NCI-H1092 treated with DMSO at 0.1 percent for 48 hours (cell line): Measurements from ENCODE around the gene POLR2J3.
"Not testable (repeated sequence)": the region's sequence is repeated elsewhere in the genome, so short reads cannot be mapped to it uniquely, and the experiment has no call there.

ENCODE experiments used
- DNase-seq: peaks from one replicate; lab custom pipeline; 2025; lab: John Stamatoyannopoulos, UW

Gene POLR2J3

GRCh38 chr7:102572261-102573239 lies at the start of gene POLR2J3:
Gene POLR2J3 (minus strand): TSS chr7:102572583. CDS start chr7:102572521, 62 bp downstream.
- not testable (repeated sequence) for DNase-seq

- DNase-seq, result not testable (repeated sequence)
Measured at GRCh38 chr7:102618122-102618521, 45.7 kb upstream of the POLR2J3 start.

DNA sequence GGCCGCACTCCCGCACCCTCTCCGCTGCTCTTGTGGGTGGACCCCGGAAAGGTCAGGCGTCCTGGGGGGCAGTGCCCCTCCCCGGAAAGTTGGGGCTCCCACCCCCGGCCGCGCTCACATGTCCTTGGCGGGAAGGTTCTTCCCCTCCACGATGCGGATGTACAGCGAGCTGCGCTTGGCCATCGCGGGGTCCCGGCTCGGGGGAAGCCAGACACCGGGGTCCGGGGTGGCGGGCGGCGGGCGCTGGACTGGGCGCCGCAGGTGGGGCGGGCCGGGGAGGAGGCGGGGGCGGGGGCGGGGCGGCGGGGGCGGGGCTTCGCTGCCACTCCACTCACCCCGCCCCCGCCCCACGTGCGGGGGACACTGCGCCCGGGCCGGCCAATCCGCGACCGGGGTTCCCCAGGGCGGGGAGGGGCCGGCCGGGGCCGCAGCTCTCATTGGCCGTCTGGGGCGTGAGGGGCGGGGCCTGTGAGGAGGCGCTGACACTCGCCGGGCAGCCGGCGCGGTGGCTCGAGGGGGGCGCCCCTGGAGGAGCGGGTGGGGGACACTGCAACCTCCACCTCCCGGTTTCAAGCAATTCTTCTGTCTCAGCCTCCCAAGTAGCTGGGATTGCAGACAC lies 44.2 kb upstream of the POLR2J3 start, which contains the start of gene RASA4:
RASA4 (minus strand) TSS at position 250 of the 619 bp plus-strand sequence; CDS start at position 183, 67 bp downstream.
- not testable (repeated sequence) for DNase-seq

- not testable (repeated sequence) for DNase-seq
Measured at GRCh38 chr7:102615930-102616329, 43.5 kb upstream of the POLR2J3 start.

- not testable (repeated sequence) for DNase-seq
Measured at GRCh38 chr7:102614873-102615272, 42.5 kb upstream of the POLR2J3 start.

DNA sequence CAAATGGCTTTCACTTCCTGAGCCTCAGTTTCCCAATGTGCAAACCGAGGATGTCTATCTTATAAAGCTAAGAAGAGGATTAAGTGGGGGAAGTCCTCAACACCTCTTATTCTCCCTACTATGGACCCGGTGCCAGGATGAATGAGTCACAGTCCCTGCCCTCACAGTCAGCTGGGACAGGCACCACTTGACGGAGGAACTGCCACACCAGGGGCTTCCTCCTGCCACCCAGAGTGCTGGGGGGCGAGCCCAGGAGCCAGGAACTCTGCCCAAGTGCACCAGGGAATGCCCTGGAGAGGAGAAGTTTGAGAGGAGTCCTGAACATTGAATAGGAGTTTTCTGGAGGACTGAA lies 41.9 kb upstream of the POLR2J3 start:
- not testable (repeated sequence) for DNase-seq

DNA sequence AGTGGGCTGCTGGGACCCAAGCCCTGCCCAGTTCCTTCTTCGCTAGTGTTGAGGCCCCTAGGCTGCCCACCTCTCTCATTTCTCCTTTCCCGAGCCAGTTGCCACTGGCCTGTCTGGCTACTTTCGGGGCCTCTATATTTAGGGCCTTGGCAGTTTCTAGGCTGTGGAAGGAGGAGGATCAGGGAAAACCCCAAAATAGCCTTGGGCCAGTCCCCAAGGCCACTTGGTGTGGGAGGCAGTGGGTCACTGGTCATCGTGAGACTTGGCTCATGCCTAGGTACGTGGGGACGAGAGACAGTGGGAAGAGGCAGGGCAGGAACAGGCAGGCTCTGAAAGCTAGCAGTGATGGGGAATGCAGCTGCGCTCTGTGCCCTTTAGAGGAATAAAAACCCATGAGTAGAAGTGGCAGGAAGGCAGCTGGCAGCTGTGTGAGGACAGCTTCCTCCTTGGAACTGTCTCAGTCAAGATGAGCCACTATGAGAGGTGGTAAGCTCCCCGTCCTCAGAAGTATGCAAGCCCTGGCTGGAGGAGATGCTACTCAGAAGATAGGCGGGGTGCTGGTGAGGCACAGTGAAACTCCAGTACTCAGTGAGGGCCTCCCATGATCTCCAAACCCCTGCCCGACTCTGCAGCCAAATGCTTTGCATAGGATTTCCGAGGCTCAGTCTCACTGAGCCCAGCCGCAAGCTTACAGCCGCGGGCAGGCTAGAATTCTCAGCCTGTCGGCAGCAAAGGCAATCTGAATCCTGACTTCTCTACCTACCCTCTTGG lies 41.4 kb upstream of the POLR2J3 start:
- not testable (repeated sequence) for DNase-seq

- not testable (repeated sequence) for DNase-seq
Measured at GRCh38 chr7:102611675-102612325, 39.4 kb upstream of the POLR2J3 start.

DNA sequence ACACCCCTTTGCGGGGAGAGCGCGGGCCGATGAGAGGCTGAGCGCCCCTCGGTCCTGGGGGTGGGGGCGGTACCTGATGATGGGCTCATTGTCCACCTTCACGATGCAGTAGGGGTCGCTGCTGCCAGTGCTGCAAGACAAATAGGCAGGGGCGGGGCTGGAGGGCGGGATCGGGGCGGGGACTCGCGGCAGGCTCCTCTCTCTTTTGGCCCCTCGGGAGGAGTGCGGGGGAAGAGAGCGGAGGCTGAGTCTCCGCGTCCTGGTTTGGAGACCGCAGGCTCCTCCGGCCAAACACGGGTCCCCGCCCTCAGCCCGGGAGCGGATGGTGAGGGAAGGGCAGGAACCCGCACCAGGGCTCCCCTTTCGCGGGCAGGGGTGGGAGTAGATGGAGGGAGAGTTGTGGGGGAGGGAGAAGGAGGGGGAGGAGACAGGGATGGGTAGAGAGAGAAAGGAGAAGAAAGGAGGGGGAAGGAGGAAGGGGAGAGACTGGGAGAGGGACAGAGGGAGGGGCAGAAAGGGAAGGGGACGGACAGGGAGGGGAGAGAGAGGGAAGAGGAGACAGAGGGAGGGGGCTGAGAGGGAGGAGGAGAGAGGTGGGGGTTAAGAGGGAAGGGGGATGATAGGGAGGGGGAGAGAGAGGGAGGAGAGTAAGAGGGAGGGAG lies 38.8 kb upstream of the POLR2J3 start:
- DNase-seq, result not testable (repeated sequence)

DNA sequence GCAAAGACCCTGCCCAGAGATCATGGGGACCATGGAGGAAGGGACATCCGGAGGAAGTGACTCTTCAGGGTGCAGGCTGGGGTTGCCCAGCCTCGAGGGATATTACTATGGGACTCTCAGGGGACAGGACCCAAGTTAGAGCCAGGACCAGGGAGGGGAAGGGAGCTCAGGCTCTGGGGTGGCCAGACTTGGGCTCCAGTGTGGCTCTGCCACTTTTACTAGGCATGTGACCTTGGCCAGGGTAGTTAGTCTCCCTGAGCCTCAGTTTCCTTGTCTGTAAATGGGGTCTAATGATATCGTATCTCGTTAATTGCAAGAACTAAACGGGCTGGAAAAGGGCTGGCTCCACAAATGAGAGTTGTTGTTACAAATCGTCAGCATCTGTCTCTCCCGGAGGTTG lies 38.1 kb upstream of the POLR2J3 start:
- DNase-seq, result not testable (repeated sequence)

DNA sequence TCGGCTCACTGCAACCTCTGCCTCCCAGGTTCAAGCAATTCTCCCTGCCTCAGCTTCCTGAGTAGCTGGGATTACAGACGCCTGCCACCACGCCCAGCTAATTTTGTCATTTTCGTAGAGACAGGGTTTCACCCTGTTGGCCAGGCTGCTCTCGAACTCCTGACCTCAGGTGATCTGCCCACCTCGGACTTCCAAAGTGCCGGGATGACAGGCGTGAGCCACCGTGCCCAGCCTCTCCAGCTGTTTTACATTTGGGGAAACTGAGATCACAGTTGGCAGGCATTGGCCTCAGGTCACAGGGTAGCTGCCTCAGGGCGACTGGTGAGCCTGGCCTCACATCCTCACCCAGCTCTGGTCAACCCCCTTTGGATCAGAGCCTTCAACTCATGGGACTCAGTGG lies 37.4 kb upstream of the POLR2J3 start:
- not testable (repeated sequence) for DNase-seq

GRCh38 chr7:102606848-102607247 lies 34.5 kb upstream of the POLR2J3 start:
- DNase-seq, result not testable (repeated sequence)

- not testable (repeated sequence) for DNase-seq
Measured at GRCh38 chr7:102604431-102605145, 32.2 kb upstream of the POLR2J3 start.

GRCh38 chr7:102602317-102602716 lies 29.9 kb upstream of the POLR2J3 start:
- not testable (repeated sequence) for DNase-seq

GRCh38 chr7:102599699-102600098 lies 27.3 kb upstream of the POLR2J3 start:
- DNase-seq, result not testable (repeated sequence)

DNA sequence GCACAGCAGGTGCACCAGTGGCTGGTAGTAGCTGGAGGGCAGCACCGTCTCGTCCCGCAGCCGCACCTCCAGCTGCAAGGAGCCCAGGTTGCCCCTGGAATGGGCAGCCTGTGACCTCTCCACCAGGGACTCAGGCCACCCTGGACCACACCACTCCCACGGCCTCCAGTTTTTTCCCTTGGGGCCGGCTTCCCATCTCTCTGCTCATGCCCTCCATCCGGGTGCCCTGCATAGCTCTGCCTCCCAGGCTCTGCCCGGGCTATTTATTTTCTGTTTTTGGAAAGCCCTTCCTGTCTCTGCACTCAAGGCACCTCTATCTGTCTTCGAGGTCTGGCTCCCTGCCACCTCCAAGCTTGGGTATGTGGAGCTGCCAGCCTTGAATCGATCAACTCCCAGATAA lies 23.7 kb upstream of the POLR2J3 start:
- DNase-seq, result not testable (repeated sequence)

- DNase-seq, result not testable (repeated sequence)
Measured at GRCh38 chr7:102593637-102594334, 21.4 kb upstream of the POLR2J3 start.

DNA sequence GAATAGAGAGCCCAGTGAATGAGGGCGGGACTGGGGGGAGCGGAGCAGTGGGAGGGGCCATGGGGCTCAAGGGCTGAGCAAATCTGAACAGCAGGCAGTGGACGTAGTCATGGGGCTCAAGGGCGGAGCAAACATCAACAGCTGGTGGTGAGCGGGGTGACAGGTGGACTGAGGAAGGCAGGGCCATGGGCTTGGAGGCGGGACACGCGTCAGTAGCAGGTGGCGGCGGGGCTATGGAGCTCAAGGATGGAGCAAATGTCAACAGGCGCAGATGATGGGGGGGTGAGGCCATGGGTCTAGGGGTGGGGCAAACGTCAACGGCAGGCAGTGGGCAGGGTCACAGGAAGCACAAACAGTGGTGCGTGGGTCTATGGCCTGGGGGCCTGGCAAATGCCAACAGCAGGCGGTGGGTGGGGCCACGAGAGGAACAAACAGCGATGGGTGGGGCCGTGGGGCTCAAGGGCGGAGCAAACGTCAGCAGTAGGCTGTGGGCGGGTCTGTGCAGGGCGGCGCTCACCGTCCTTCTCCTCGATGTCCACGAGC lies 20.2 kb upstream of the POLR2J3 start:
- not testable (repeated sequence) for DNase-seq

GRCh38 chr7:102589857-102590256 lies 17.5 kb upstream of the POLR2J3 start:
- DNase-seq, result not testable (repeated sequence)
